T-cell (primary cell): Measurements from ENCODE around the gene CUEDC1. TPM values are rescaled to one million over a fixed set of nuclear protein-coding genes. Genes with fewer than 3 reads are reported as not detected.

Experiments
- ATAC-seq, 4 experiments: fragments of 200-7000 bp in 3 of 4; fragments of 150-1000 bp in 1 of 4; cut with Tn5 transposase; replicated peaks in 1 of 4; 1 replicate in 3 of 4; 2 replicates in 1 of 4; pipeline ENCODE4 v1.10.0; 2021; ENCODE audit warnings: moderate library complexity in 3 of 4, mild to moderate bottlenecking in 2 of 4, moderate number of reproducible peaks in 1 of 4
- CTCF ChIA-PET, 2 donors: fragments of 300-600 bp; sonication (Branson Sonifier 250); formaldehyde crosslinking; loops; one replicate each; lab custom pipeline; 2022; ENCODE audit warnings: antibody characterized with exemption in 2 of 2; lab: Charles Lee
- POLR2A ChIA-PET, 2 donors: fragments of 300-600 bp; sonication (Branson Sonifier 250); formaldehyde crosslinking; loops; one replicate each; lab custom pipeline; 2022; ENCODE audit warnings: antibody characterized with exemption in 2 of 2; lab: Charles Lee
- DNase-seq, 35 experiments: peaks; one replicate each; pipeline versions ENCODE4 v3.0.0 to v3.0.0-alpha.2; 2013 to 2023
- H3K27ac ChIP-seq: one replicate; pipeline ENCODE4 v1.5.1; 2013; ENCODE audit warnings: low read length
- H3K27me3 ChIP-seq, 2 experiments: replicated peaks in 1 of 2; 1 replicate in 1 of 2; 2 replicates in 1 of 2; pipeline versions ENCODE4 v1.6.1 to v1.7.0; 2013; ENCODE audit warnings: low read length in 1 of 2, mixed read lengths in 1 of 2; ENCODE audit not compliant: control insufficient read depth in 2 of 2, insufficient read depth in 2 of 2; ENCODE audit errors: extremely low read depth in 1 of 2
- H3K36me3 ChIP-seq, 2 donors: 1 replicate in 1 of 2; 2 replicates in 1 of 2; pipeline versions ENCODE4 v1.6.1 to v1.7.0; 2013; ENCODE audit warnings: low read length in 1 of 2; ENCODE audit not compliant: control insufficient read depth in 2 of 2, insufficient read depth in 1 of 2; ENCODE audit errors: extremely low read depth in 1 of 2
- H3K4me1 ChIP-seq, 2 experiments: 1 replicate in 1 of 2; 2 replicates in 1 of 2; pipeline versions ENCODE4 v1.6.1 to v1.7.0; 2013; ENCODE audit warnings: low read length in 2 of 2, mixed read lengths in 1 of 2; ENCODE audit not compliant: insufficient read depth in 2 of 2, control insufficient read depth in 1 of 2; ENCODE audit errors: extremely low read depth in 1 of 2
- H3K4me3 ChIP-seq, 2 donors: 1 replicate in 1 of 2; 2 replicates in 1 of 2; pipeline versions ENCODE4 v1.5.1 to v1.7.0; 2013; ENCODE audit warnings: mild to moderate bottlenecking in 2 of 2, low read length in 1 of 2, moderate library complexity in 1 of 2; ENCODE audit not compliant: control insufficient read depth in 1 of 2; ENCODE audit errors: extremely low read depth in 1 of 2
- H3K9me3 ChIP-seq: 2 replicates; pipeline ENCODE4 v1.7.0; 2013
- H3K27ac Mint-ChIP-seq, 2 donors: one replicate each; pipeline ENCODE4 v1.8.0; 2020 to 2021; ENCODE audit warnings: mild to moderate bottlenecking in 2 of 2, mixed read lengths in 2 of 2
- H3K27me3 Mint-ChIP-seq, 2 donors: one replicate each; pipeline ENCODE4 v1.8.0; 2021 to 2022; ENCODE audit warnings: mixed read lengths in 2 of 2
- H3K36me3 Mint-ChIP-seq: one replicate; pipeline ENCODE4 v1.8.0; 2021; ENCODE audit warnings: mixed read lengths
- H3K4me1 Mint-ChIP-seq, 3 donors: one replicate each; pipeline ENCODE4 v1.8.0; 2020 to 2022; ENCODE audit warnings: mixed read lengths in 3 of 3, mild to moderate bottlenecking in 1 of 3
- H3K4me3 Mint-ChIP-seq, 3 donors: one replicate each; pipeline ENCODE4 v1.8.0; 2020 to 2022; ENCODE audit warnings: mild to moderate bottlenecking in 3 of 3, mixed read lengths in 3 of 3, moderate library complexity in 3 of 3
- H3K9me3 Mint-ChIP-seq, 3 donors: one replicate each; pipeline ENCODE4 v1.8.0; 2020 to 2022; ENCODE audit warnings: mixed read lengths in 3 of 3
- WGBS: methylation state at CpG from one replicate; pipeline ENCODE4 v1.1.5; 2013; ENCODE audit warnings: missing lambda C conversion rate; ENCODE audit not compliant: insufficient coverage; 5-methylcytosine and 5-hydroxymethylcytosine counted together
- total RNA-seq, 35 experiments: library from RNA in 6 of 35; stranded (reverse) in 6 of 35; fragments of 120-200 nt in 1 of 35; gene quantifications; one replicate each; pipeline versions ENCODE4 v1.2.1 to v1.2.4 and lab custom pipeline; 2013 to 2026

CUEDC1 gene
- total RNA-seq, 5 donors from 2014 or later (not counting 1 experiment from before 2014, with no cell fraction given): 0.33 to 1.4 (median 0.74) TPM; not detected in 1

GRCh38 chr17:57876866-57877237, 78.4 kb downstream of the CUEDC1 start:
- CTCF ChIA-PET: no interaction called here
- Mint-ChIP-seq H3K9me3 (no peaks in the 10 kb centered on the region), H3K4me3 (no peak overlapping the region), H3K4me1 (peaks cover 18 to 33% (median 21%) of the 10 kb centered on the region in 3 donors), H3K36me3 (no peaks in the 10 kb centered on the region), H3K27ac (no peak overlapping the region), H3K27me3 (peaks cover 11 to 28% of the 10 kb centered on the region in 2 donors)
- POLR2A ChIA-PET: no interaction called here
- H3K27me3 ChIP-seq: peaks cover 0 to 51% of the 10 kb centered on the region in 2 experiments
- DNase-seq (no peak), ATAC-seq (no peak)
- peaks cover 4 to 24% of the 10 kb centered on the region in 2 experiments for H3K4me1 ChIP-seq
- H3K9me3 ChIP-seq: no peaks in the 10 kb centered on the region
- no peak overlapping the region for H3K27ac ChIP-seq
- H3K4me3 ChIP-seq: no peak overlapping the region
- WGBS: no CpG with 5 or more reads among the region's 2 CpGs
- no peaks in the 10 kb centered on the region for H3K36me3 ChIP-seq

- ATAC-seq (no peak), DNase-seq (no peak)
- H3K27me3 ChIP-seq: peaks cover 0 to 49% of the 10 kb centered on the region in 2 experiments
- ChIA-PET POLR2A (no interaction called here), CTCF (no interaction called here)
- no peaks in the 10 kb centered on the region for H3K36me3 Mint-ChIP-seq
- no peaks in the 10 kb centered on the region for H3K9me3 ChIP-seq
- peaks cover 18 to 33% (median 21%) of the 10 kb centered on the region in 3 donors for H3K4me1 Mint-ChIP-seq
- WGBS: 95% methylated on average over 11 of the region's 15 CpGs
- H3K9me3 Mint-ChIP-seq: no peaks in the 10 kb centered on the region
- H3K4me3 ChIP-seq: no peak overlapping the region
- peak overlapping the region in 1 of 3 donors; percentile 34 for H3K4me3 Mint-ChIP-seq
- H3K4me1 ChIP-seq: peaks cover 4 to 24% of the 10 kb centered on the region in 2 experiments
- no peak overlapping the region for H3K27ac Mint-ChIP-seq
- H3K36me3 ChIP-seq: no peaks in the 10 kb centered on the region
- no peak overlapping the region for H3K27ac ChIP-seq
- H3K27me3 Mint-ChIP-seq: peaks cover 11 to 29% of the 10 kb centered on the region in 2 donors
These were observed 79.0 kb downstream of the CUEDC1 start for GRCh38 chr17:57876023-57876865.

GRCh38 chr17:57875290-57876022, 79.8 kb downstream of the CUEDC1 start:
- H3K27ac Mint-ChIP-seq: no peak overlapping the region
- no peak overlapping the region for H3K4me3 Mint-ChIP-seq
- POLR2A ChIA-PET: no interaction called here
- no peak overlapping the region for H3K4me3 ChIP-seq
- no peaks in the 10 kb centered on the region for H3K36me3 Mint-ChIP-seq
- peaks cover 17 to 27% (median 21%) of the 10 kb centered on the region in 3 donors for H3K4me1 Mint-ChIP-seq
- WGBS: 59% methylated on average over 6 of the region's 10 CpGs
- H3K27ac ChIP-seq: no peak overlapping the region
- peaks cover 4 to 24% of the 10 kb centered on the region in 2 experiments for H3K4me1 ChIP-seq
- DNase-seq (no peak), ATAC-seq (no peak)
- H3K27me3 ChIP-seq: peaks cover 0 to 55% of the 10 kb centered on the region in 2 experiments
- peaks cover 11 to 28% of the 10 kb centered on the region in 2 donors for H3K27me3 Mint-ChIP-seq
- H3K36me3 ChIP-seq: no peaks in the 10 kb centered on the region
- CTCF ChIA-PET: interaction anchor here in 1 of 2 donors (0.5 kb wide), 1 partner anchor 12 kb away, joined by 9 read pairs; no protein-coding TSS in a partner anchor
- no peaks in the 10 kb centered on the region for H3K9me3 Mint-ChIP-seq
- no peaks in the 10 kb centered on the region for H3K9me3 ChIP-seq

- Histone ChIP-seq H3K27ac (no peak overlapping the region), H3K9me3 (no peaks in the 10 kb centered on the region), H3K4me1 (peaks cover 4 to 18% of the 10 kb centered on the region in 2 experiments), H3K4me3 (peak overlapping the region; percentile 17 to 26), H3K36me3 (no peaks in the 10 kb centered on the region), H3K27me3 (peaks cover 0 to 56% of the 10 kb centered on the region in 2 experiments)
- POLR2A ChIA-PET: interaction anchor here in 1 of 2 donors (0.6 kb wide), 1 partner anchor 111 kb away, joined by 3 read pairs; no protein-coding TSS in a partner anchor
- peak in 8 of 35 experiments; percentile 8 to 33 (median 20) for DNase-seq
- peak; percentile 51 to 77 (median 58) for ATAC-seq
- 6% methylated on average over 12 of the region's 33 CpGs for WGBS
- CTCF ChIA-PET: interaction anchor here (0.5 to 1.2 kb wide), 2 partner anchors 13 to 16 kb away, joined by 4 to 9 read pairs; no protein-coding TSS in a partner anchor
- H3K4me3 Mint-ChIP-seq: peak overlapping the region in 2 of 3 donors; percentile 29 to 67
- H3K9me3 Mint-ChIP-seq: no peaks in the 10 kb centered on the region
- H3K4me1 Mint-ChIP-seq: peaks cover 9 to 20% (median 13%) of the 10 kb centered on the region in 3 donors
- H3K36me3 Mint-ChIP-seq: no peaks in the 10 kb centered on the region
- peaks cover 11 to 28% of the 10 kb centered on the region in 2 donors for H3K27me3 Mint-ChIP-seq
- H3K27ac Mint-ChIP-seq: no peak overlapping the region
These were observed 80.5 kb downstream of the CUEDC1 start for GRCh38 chr17:57874434-57875289.

- H3K4me1 ChIP-seq: peaks cover 4 to 18% of the 10 kb centered on the region in 2 experiments
- H3K4me1 Mint-ChIP-seq: peaks cover 8 to 15% (median 8%) of the 10 kb centered on the region in 3 donors
- ATAC-seq (no peak), DNase-seq (no peak)
- POLR2A ChIA-PET: interaction anchor here in 1 of 2 donors (0.6 kb wide), 1 partner anchor 111 kb away, joined by 3 read pairs; no protein-coding TSS in a partner anchor
- no peaks in the 10 kb centered on the region for H3K36me3 Mint-ChIP-seq
- WGBS: 23% methylated on average over 5 of the region's 7 CpGs
- no peaks in the 10 kb centered on the region for H3K9me3 Mint-ChIP-seq
- H3K4me3 ChIP-seq: peak overlapping the region; percentile 17 to 26
- peaks cover 11 to 28% of the 10 kb centered on the region in 2 donors for H3K27me3 Mint-ChIP-seq
- no peaks in the 10 kb centered on the region for H3K9me3 ChIP-seq
- no peak overlapping the region for H3K27ac ChIP-seq
- peaks cover 0 to 56% of the 10 kb centered on the region in 2 experiments for H3K27me3 ChIP-seq
- CTCF ChIA-PET: interaction anchor here in 1 of 2 donors (1.2 kb wide), 1 partner anchor 16 kb away, joined by 4 read pairs; no protein-coding TSS in a partner anchor
- no peaks in the 10 kb centered on the region for H3K36me3 ChIP-seq
- H3K4me3 Mint-ChIP-seq: peak overlapping the region in 2 of 3 donors; percentile 29 to 67
- no peak overlapping the region for H3K27ac Mint-ChIP-seq
These were observed 81.2 kb downstream of the CUEDC1 start for GRCh38 chr17:57874058-57874419.
